ENCODE results near the gene KCNJ16.

Gene KCNJ16

DNA sequence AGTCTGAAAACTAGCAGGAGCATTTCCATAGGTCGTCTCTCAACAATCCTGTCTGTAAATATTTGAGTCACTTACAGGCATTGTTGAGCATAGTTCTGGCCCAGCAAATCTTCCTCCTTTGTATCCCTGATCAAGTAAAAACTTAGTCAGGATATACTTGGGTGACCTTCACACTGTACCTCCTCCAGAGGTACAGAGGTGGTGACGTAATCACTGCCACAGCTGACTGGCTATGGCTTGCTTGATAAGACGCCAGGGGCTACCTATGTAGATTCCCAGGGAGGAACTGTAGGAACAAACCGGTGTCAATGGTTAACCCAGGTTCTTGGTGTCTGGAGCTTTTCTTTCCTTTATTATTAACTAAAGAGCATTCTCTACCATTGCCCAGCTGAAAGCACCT is at the start of gene KCNJ16:
KCNJ16 (plus strand) TSS at position 270 of the 400 bp plus-strand sequence. CDS start 56,863 bp downstream, outside the sequence.
- Histone ChIP-seq H3K27ac (ENCODE audit: low read length) (no peak within 1 kb of the TSS), H3K9me3 (ENCODE audit: control insufficient read depth, insufficient read depth, low read length) (no peaks in the 10 kb centered on the region), H3K27me3 (ENCODE audit: control insufficient read depth, insufficient read depth, low read length) (no peaks in the 10 kb centered on the region), H3K4me3 (ENCODE audit: low read length) (no peak within 1 kb of the TSS), H3K4me1 (ENCODE audit: control insufficient read depth, insufficient read depth, low read length) (no peaks in the 10 kb centered on the region), H3K36me3 (ENCODE audit: control insufficient read depth, insufficient read depth, low read length) (no peaks in the 10 kb centered on the region)
- no CpG with 5 or more reads among the region's 4 CpGs for WGBS (ENCODE audit: insufficient coverage, insufficient read length)
- no peak for DNase-seq (ENCODE audit: low read depth, low spot score)

DNA sequence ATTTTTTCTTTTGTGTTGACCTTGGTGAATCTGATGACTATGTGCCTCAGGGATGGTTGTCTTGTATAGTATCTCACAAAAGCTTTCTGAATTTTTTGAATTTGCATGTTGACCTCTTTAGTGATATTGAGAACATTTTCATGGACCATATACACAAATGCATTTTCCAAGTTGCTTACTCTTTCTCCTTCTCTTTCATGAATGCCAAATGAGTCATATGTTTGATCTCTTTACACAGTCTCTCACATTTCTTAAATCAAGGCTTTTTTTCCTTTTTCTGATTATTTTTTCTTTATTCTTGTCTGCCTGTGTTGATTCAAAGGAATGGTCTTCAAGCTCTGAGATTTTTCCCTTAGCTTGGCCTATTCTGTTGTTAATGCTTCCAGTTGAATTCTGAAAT is 46.6 kb upstream of the KCNJ16 start:
- Histone ChIP-seq H3K4me1 (ENCODE audit: control insufficient read depth, insufficient read depth, low read length) (no peaks in the 10 kb centered on the region), H3K27ac (ENCODE audit: low read length) (no peak overlapping the region), H3K9me3 (ENCODE audit: control insufficient read depth, insufficient read depth, low read length) (no peaks in the 10 kb centered on the region), H3K4me3 (ENCODE audit: low read length) (no peak overlapping the region), H3K27me3 (ENCODE audit: control insufficient read depth, insufficient read depth, low read length) (no peaks in the 10 kb centered on the region), H3K36me3 (ENCODE audit: control insufficient read depth, insufficient read depth, low read length) (no peaks in the 10 kb centered on the region)
- DNase-seq (ENCODE audit: low read depth, low spot score): no peak

DNA sequence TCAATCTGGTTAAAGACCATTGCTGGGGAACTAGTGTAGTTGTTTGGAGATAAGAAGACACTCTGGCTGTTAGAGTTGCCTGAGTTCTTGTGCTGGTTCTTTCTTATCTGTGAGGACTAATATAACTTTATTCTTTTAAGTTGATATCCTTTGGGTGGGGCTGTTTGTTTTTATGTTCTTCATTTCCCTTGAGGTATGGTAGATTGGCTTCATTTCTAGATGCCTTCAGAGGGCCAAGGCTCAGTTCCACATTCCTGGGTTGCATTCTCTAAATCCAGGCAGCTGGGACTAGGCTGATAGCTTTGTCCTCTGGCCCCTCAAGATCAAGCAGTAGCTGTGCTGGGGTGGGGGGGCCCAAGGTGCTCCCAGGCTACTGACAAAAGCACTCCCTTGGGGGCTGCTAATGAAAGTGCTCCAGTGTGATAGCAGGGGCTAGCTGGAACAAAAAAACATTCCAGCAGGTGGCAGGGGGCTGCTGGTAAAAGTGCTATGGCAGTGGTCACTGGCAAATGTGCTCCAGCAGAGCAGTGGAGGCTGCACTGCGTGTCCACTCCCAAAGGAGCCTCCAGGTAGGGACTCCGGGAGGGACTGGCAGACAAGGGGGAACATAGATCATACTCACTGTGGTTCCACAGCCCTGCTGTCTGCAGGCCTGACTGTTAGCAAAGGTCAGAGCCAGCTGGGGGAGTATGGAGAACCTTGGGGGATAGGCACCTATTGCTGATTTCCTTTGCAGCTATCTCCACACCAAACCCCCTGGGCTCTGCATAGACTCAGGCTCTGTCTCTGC is 45.9 kb upstream of the KCNJ16 start:
- DNase-seq (ENCODE audit: low read depth, low spot score): no peak
- no peaks in the 10 kb centered on the region for H3K27me3 ChIP-seq (ENCODE audit: control insufficient read depth, insufficient read depth, low read length)
- no peaks in the 10 kb centered on the region for H3K4me1 ChIP-seq (ENCODE audit: control insufficient read depth, insufficient read depth, low read length)
- H3K36me3 ChIP-seq (ENCODE audit: control insufficient read depth, insufficient read depth, low read length): no peaks in the 10 kb centered on the region
- no peaks in the 10 kb centered on the region for H3K9me3 ChIP-seq (ENCODE audit: control insufficient read depth, insufficient read depth, low read length)
- WGBS (ENCODE audit: insufficient coverage, insufficient read length): no CpG with 5 or more reads among the region's 2 CpGs
- H3K27ac ChIP-seq (ENCODE audit: low read length): no peak overlapping the region
- H3K4me3 ChIP-seq (ENCODE audit: low read length): no peak overlapping the region

DNA sequence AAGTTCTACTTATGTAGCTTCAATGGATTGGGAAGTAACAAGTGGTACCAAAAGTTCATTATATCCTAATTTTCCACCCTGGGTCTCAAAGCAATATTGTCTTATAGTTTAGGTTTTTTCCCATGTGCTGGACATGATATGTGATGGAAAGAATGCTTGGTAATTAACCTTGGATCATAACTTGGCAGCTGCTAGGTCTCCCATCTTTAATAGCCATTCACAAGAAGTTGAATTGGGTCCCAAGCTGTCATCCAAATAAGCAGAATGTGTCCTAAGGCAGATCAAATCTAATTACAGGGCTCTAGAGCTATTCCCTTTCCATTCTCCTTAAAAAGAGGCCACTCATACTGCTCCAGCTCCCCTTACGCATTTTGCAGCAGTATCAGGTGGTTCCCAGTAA is 44.7 kb upstream of the KCNJ16 start:
- Histone ChIP-seq H3K36me3 (ENCODE audit: control insufficient read depth, insufficient read depth, low read length) (no peaks in the 10 kb centered on the region), H3K9me3 (ENCODE audit: control insufficient read depth, insufficient read depth, low read length) (no peaks in the 10 kb centered on the region), H3K27me3 (ENCODE audit: control insufficient read depth, insufficient read depth, low read length) (no peaks in the 10 kb centered on the region), H3K4me3 (ENCODE audit: low read length) (no peak overlapping the region), H3K27ac (ENCODE audit: low read length) (no peak overlapping the region), H3K4me1 (ENCODE audit: control insufficient read depth, insufficient read depth, low read length) (no peaks in the 10 kb centered on the region)
- WGBS (ENCODE audit: insufficient coverage, insufficient read length): no CpG with 5 or more reads among the region's 1 CpG
- DNase-seq (ENCODE audit: low read depth, low spot score): no peak

DNA sequence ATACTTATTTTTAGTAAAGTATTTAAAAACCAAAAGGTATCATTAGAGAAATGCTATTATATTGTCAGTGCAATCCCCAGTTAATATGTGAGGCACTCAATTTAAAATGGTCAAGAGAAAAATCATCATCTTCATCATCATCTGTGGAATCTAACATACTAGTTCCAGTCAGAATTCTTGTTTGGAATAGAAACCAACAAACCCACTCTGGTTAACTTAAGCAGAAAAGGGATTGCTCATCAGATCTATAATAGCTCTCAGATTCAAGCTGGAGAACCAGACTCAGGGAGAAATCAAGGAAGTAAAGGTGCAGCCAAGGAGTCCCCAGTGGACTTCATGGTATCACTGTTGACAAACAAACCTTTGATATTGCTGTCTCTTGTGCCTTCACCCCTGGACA is 43.7 kb upstream of the KCNJ16 start:
- Histone ChIP-seq H3K27ac (ENCODE audit: low read length) (no peak overlapping the region), H3K4me3 (ENCODE audit: low read length) (no peak overlapping the region), H3K4me1 (ENCODE audit: control insufficient read depth, insufficient read depth, low read length) (no peaks in the 10 kb centered on the region), H3K9me3 (ENCODE audit: control insufficient read depth, insufficient read depth, low read length) (no peaks in the 10 kb centered on the region), H3K36me3 (ENCODE audit: control insufficient read depth, insufficient read depth, low read length) (no peaks in the 10 kb centered on the region), H3K27me3 (ENCODE audit: control insufficient read depth, insufficient read depth, low read length) (no peaks in the 10 kb centered on the region)
- DNase-seq (ENCODE audit: low read depth, low spot score): no peak

DNA sequence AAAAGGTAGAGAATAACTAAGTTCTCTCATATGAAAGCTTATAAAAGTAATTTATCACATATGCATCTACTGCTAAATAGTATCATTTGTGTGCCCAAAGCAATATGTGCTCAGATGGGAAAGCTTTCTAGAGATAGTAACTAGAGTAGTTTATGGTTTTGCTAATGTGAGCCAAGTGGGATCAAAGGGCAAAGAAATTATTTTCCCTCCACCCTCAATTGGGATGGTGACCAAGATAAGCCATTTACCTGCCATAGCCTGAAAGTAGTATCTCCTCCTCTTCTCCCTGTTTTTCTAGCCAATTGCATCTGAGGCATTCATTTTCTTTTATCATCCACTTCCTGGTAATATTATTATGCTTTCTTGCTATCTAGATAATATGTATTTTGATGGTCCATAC is 41.9 kb upstream of the KCNJ16 start:
- no peaks in the 10 kb centered on the region for H3K4me1 ChIP-seq (ENCODE audit: control insufficient read depth, insufficient read depth, low read length)
- H3K27me3 ChIP-seq (ENCODE audit: control insufficient read depth, insufficient read depth, low read length): no peaks in the 10 kb centered on the region
- no peak overlapping the region for H3K27ac ChIP-seq (ENCODE audit: low read length)
- H3K36me3 ChIP-seq (ENCODE audit: control insufficient read depth, insufficient read depth, low read length): no peaks in the 10 kb centered on the region
- DNase-seq (ENCODE audit: low read depth, low spot score): no peak
- no peak overlapping the region for H3K4me3 ChIP-seq (ENCODE audit: low read length)
- no peaks in the 10 kb centered on the region for H3K9me3 ChIP-seq (ENCODE audit: control insufficient read depth, insufficient read depth, low read length)

DNA sequence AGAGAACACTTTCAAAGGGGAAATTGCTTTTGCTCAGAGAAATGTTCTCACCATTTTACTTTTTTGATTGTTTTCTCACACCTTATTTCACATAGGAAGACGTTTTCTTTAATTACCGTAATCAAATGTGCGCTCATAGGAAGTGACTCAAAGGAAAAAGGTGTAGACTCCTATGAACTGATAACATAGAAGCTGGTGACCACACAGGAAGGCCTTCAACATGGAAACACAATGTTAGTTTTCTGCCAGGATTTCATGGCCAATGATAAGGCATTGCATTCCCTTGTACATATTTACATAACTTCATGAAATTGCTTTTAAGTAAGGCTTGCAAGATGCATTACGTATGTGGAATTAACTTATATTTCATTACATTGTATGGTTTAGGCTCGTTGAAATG is 40.9 kb upstream of the KCNJ16 start:
- DNase-seq (ENCODE audit: low read depth, low spot score): no peak
- WGBS (ENCODE audit: insufficient coverage, insufficient read length): no CpG with 5 or more reads among the region's 5 CpGs
- H3K4me1 ChIP-seq (ENCODE audit: control insufficient read depth, insufficient read depth, low read length): no peaks in the 10 kb centered on the region
- H3K36me3 ChIP-seq (ENCODE audit: control insufficient read depth, insufficient read depth, low read length): no peaks in the 10 kb centered on the region
- H3K27ac ChIP-seq (ENCODE audit: low read length): no peak overlapping the region
- no peaks in the 10 kb centered on the region for H3K27me3 ChIP-seq (ENCODE audit: control insufficient read depth, insufficient read depth, low read length)
- no peaks in the 10 kb centered on the region for H3K9me3 ChIP-seq (ENCODE audit: control insufficient read depth, insufficient read depth, low read length)
- no peak overlapping the region for H3K4me3 ChIP-seq (ENCODE audit: low read length)

DNA sequence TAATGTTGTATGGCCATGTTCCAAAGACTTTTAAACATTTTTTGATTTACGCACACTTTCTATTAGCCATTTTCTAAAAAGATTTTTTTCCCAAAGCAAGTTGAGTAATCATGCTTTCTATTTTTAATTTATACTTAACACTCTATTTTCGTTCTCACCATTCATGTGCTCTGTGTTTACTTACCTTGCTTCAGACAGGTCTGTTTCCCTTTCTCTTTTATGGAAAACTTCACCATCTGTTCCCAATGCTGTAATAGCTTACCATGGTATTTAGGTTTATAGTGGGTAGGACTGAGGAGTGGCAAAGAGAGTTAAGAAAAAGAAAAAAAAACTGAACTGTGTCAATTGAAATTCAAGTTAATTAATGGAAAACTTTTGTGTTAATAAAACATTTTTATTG is 37.5 kb upstream of the KCNJ16 start:
- H3K27me3 ChIP-seq (ENCODE audit: control insufficient read depth, insufficient read depth, low read length): no peaks in the 10 kb centered on the region
- no peaks in the 10 kb centered on the region for H3K36me3 ChIP-seq (ENCODE audit: control insufficient read depth, insufficient read depth, low read length)
- no peaks in the 10 kb centered on the region for H3K4me1 ChIP-seq (ENCODE audit: control insufficient read depth, insufficient read depth, low read length)
- no peak for DNase-seq (ENCODE audit: low read depth, low spot score)
- no peak overlapping the region for H3K4me3 ChIP-seq (ENCODE audit: low read length)
- no CpG with 5 or more reads among the region's 2 CpGs for WGBS (ENCODE audit: insufficient coverage, insufficient read length)
- H3K27ac ChIP-seq (ENCODE audit: low read length): no peak overlapping the region
- H3K9me3 ChIP-seq (ENCODE audit: control insufficient read depth, insufficient read depth, low read length): no peaks in the 10 kb centered on the region

DNA sequence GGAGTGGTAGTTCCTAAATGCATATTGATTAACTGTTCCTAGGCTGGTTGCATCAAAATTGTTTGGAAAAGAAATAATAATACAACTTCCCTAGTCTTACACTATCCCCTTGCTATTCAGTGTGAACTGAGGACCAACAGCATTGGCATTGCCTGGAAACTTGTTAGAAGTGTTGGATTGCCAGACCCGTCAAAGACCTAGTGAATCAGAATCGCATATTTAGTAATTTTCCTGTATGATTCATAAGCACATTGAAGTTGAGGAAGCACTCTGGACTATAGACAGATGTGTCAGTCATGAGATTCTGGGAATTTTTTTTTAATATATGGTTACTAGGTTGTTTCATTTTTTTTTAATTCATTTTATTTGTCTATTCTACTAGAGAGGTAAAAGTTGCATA is 34.7 kb upstream of the KCNJ16 start:
- no peaks in the 10 kb centered on the region for H3K9me3 ChIP-seq (ENCODE audit: control insufficient read depth, insufficient read depth, low read length)
- DNase-seq (ENCODE audit: low read depth, low spot score): no peak
- no CpG with 5 or more reads among the region's 2 CpGs for WGBS (ENCODE audit: insufficient coverage, insufficient read length)

DNA sequence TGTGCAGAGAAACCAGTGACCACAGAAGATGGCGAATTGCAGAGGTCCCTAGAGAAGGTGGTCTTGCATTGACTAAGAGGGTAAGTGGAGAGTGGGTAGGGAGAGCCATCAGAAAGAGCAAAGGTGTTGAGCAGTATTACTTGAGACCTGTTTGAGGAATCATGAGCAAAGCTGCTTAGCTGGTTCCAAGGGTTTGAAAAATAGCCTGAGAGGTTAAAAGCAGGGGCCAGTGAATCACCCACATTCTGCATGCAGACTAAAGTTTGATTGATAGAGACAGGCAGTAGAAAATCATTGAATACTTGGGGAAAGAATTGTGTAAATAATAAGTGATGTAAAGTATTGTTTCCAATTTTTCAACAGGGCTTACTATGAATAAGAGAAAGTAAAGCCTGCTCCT is 34.0 kb upstream of the KCNJ16 start:
- H3K4me3 ChIP-seq (ENCODE audit: low read length): no peak overlapping the region
- no peaks in the 10 kb centered on the region for H3K9me3 ChIP-seq (ENCODE audit: control insufficient read depth, insufficient read depth, low read length)
- WGBS (ENCODE audit: insufficient coverage, insufficient read length): no CpG with 5 or more reads among the region's 1 CpG
- H3K27me3 ChIP-seq (ENCODE audit: control insufficient read depth, insufficient read depth, low read length): no peaks in the 10 kb centered on the region
- no peaks in the 10 kb centered on the region for H3K36me3 ChIP-seq (ENCODE audit: control insufficient read depth, insufficient read depth, low read length)
- H3K27ac ChIP-seq (ENCODE audit: low read length): no peak overlapping the region
- no peak for DNase-seq (ENCODE audit: low read depth, low spot score)
- no peaks in the 10 kb centered on the region for H3K4me1 ChIP-seq (ENCODE audit: control insufficient read depth, insufficient read depth, low read length)

More for the DNA sequence above, 34.7 kb upstream of the KCNJ16 start:
- no peaks in the 10 kb centered on the region for H3K27me3 ChIP-seq (ENCODE audit: control insufficient read depth, insufficient read depth, low read length)
- no peaks in the 10 kb centered on the region for H3K36me3 ChIP-seq (ENCODE audit: control insufficient read depth, insufficient read depth, low read length)
- no peak overlapping the region for H3K27ac ChIP-seq (ENCODE audit: low read length)
- no peak overlapping the region for H3K4me3 ChIP-seq (ENCODE audit: low read length)
- no peaks in the 10 kb centered on the region for H3K4me1 ChIP-seq (ENCODE audit: control insufficient read depth, insufficient read depth, low read length)

DNA sequence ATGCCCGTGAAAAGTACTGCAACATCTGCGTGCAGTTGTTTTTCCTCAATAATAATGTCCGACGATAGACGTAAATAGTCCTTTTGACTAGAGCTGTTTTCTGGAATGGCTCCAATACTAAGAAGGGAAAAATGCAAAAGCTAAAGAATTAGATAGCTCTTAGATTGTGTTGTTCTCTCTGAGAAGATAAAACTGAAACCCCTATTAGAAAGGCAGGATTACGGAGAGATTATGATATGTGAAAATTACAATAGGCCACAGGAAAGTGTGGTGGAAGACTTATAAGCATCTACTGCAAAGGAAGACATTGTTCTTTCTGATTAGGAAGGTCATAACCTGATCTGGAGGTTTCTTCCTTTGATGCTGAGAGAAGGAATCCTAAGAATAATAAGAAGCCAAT is 33.5 kb upstream of the KCNJ16 start:
- whole genome bisulfite sequencing (ENCODE audit: insufficient coverage, insufficient read length): no CpG with 5 or more reads among the region's 6 CpGs
- Histone ChIP-seq H3K36me3 (ENCODE audit: control insufficient read depth, insufficient read depth, low read length) (no peaks in the 10 kb centered on the region), H3K4me3 (ENCODE audit: low read length) (no peak overlapping the region), H3K9me3 (ENCODE audit: control insufficient read depth, insufficient read depth, low read length) (no peaks in the 10 kb centered on the region), H3K27me3 (ENCODE audit: control insufficient read depth, insufficient read depth, low read length) (no peaks in the 10 kb centered on the region), H3K27ac (ENCODE audit: low read length) (no peak overlapping the region), H3K4me1 (ENCODE audit: control insufficient read depth, insufficient read depth, low read length) (no peaks in the 10 kb centered on the region)
- DNase-seq (ENCODE audit: low read depth, low spot score): no peak

Measured in iPS DF 6.9 (cell line).